ENCODE data around the gene ST3GAL3. TPM values are rescaled to one million over a fixed set of nuclear protein-coding genes. Genes with fewer than 3 reads are reported as not detected.

The ST3GAL3 gene
- total and polyA plus RNA-seq, 10 of the 15 experiments (the other 5 are each of a cell fraction or from before 2014, with no cell fraction given): 1.2 to 19.3 (median 11.0) TPM

DNA sequence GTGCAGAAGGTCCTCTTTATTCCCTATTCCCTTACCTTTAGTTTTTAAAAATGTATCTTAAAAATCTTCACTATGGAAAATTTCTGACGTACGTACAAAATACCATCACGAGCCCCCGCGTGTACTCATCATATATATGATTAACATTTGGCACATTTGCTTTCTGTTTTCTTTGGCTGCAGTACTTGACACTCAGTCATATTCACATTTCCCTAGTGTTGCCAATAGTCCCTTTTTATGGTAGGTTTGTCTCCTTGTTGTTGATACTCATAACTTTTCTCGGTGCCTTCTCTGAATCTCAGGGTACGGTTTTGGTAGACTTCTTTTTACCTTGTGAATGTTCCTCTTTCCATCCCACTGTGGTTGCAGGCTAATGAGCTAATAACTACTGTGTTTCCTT lies 34.1 kb upstream of the ST3GAL3 start:
- POLR2A ChIA-PET: interaction anchor here (0.5 kb wide), 1 partner anchor 16 kb away, joined by 3 read pairs; no protein-coding TSS in a partner anchor
- ATAC-seq: no peak
- H3K36me3 ChIP-seq (ENCODE audit: control insufficient read depth in 2 of 2, insufficient read depth in 2 of 2, low read length in 1 of 2): peaks cover 21 to 43% of the 10 kb centered on the region in 2 experiments
- RAD21 ChIA-PET (ENCODE audit: unreplicated experiment): interaction anchor here (0.6 kb wide), 1 partner anchor 262 kb away, joined by 3 read pairs; no protein-coding TSS in a partner anchor
- WGBS (ENCODE audit: insufficient coverage, insufficient replicate concordance, low lambda C conversion rate, missing lambda C conversion rate): 95% methylated on average over 7 of the region's 7 CpGs
- no peak overlapping the region for H3K4me3 ChIP-seq
- CTCF ChIA-PET: interaction anchor here (1.4 kb wide), 1 partner anchor 56 kb away, joined by 3 read pairs; no protein-coding TSS in a partner anchor
- H3K9me3 ChIP-seq (replicated peaks; ENCODE audit: control insufficient read depth, insufficient read depth, low read length): no peaks in the 10 kb centered on the region
- SMC1A ChIA-PET (ENCODE audit: uncharacterized antibody, unreplicated experiment): interaction anchor here (0.9 to 1.9 kb wide), 2 partner anchors 20 to 25 kb away, joined by 3 to 6 read pairs; no protein-coding TSS in a partner anchor
- no peak overlapping the region for H3K4me2 ChIP-seq (ENCODE audit: control insufficient read depth, insufficient read depth)
- no peak for DNase-seq (ENCODE audit: low read depth, low spot score)
- H3K79me2 ChIP-seq (ENCODE audit: control insufficient read depth, insufficient read depth, low read length): no peaks in the 10 kb centered on the region
- H3K4me1 ChIP-seq (ENCODE audit: control insufficient read depth, insufficient read depth, low read length): no peaks in the 10 kb centered on the region
- H3K27me3 ChIP-seq (replicated peaks in 1 of 2; ENCODE audit: control insufficient read depth in 2 of 2, insufficient read depth in 2 of 2, low read length in 1 of 2): no peaks in the 10 kb centered on the region
- H3K9ac ChIP-seq (ENCODE audit: control insufficient read depth, insufficient read depth, low read length): no peak overlapping the region
- no peaks in the 10 kb centered on the region for H4K20me1 ChIP-seq (ENCODE audit: control insufficient read depth, insufficient read depth)
- FAIRE-seq: no peak
- H2AFZ ChIP-seq (ENCODE audit: control insufficient read depth, low read depth, low read length): no peak overlapping the region
- in situ Hi-C loops (cut with MboI) (no loop called here), intact Hi-C loops (cut with micrococcal nuclease; ENCODE audit: unreplicated experiment) (loop anchor here (1.0 kb wide), 1 partner anchor 39 kb away; no protein-coding TSS in a partner anchor)
- TF ChIP-seq PBX3 (IDR thresholded peaks at IDR 0.05; ENCODE audit: insufficient replicate concordance, low read depth, low read length) (no peak), CHD4 (IDR thresholded peaks at IDR 0.05) (no peak), MEF2A (IDR thresholded peaks at IDR 0.05; ENCODE audit: insufficient read depth, low read depth, low read length) (no peak), RELA (IDR thresholded peaks at IDR 0.05; ENCODE audit: borderline replicate concordance, partially characterized antibody) (no peak), PAX8 (IDR thresholded peaks at IDR 0.05) (no peak)
- H3K27ac ChIP-seq (ENCODE audit: control insufficient read depth, insufficient read depth): no peak overlapping the region
- no TSS peak for BruUV-seq (replicated peaks)

- 0% methylated on average over 2 of the region's 2 CpGs for WGBS (ENCODE audit: insufficient coverage, insufficient replicate concordance, low lambda C conversion rate, missing lambda C conversion rate)
- no peak overlapping the region for H3K4me3 ChIP-seq
- no peak overlapping the region for H3K9ac ChIP-seq (ENCODE audit: control insufficient read depth, insufficient read depth, low read length)
- DNase-seq (ENCODE audit: low read depth, low spot score) (no peak), FAIRE-seq (no peak), ATAC-seq (peak; percentile 30)
- ChIA-PET SMC1A (ENCODE audit: uncharacterized antibody, unreplicated experiment) (no interaction called here), POLR2A (interaction anchor here (0.9 kb wide), 1 partner anchor 13 kb away, joined by 3 read pairs; no protein-coding TSS in a partner anchor), CTCF (interaction anchor here (1.3 kb wide), 1 partner anchor 256 kb away, joined by 7 read pairs; no protein-coding TSS in a partner anchor), RAD21 (ENCODE audit: unreplicated experiment) (interaction anchor here (0.6 to 0.9 kb wide), 2 partner anchors 26 to 28 kb away, joined by 3 read pairs; no protein-coding TSS in a partner anchor)
- intact Hi-C loops (cut with micrococcal nuclease; ENCODE audit: unreplicated experiment) (no loop called here), in situ Hi-C loops (cut with MboI) (no loop called here)
- no peak overlapping the region for H3K4me2 ChIP-seq (ENCODE audit: control insufficient read depth, insufficient read depth)
- no peaks in the 10 kb centered on the region for H3K27me3 ChIP-seq (replicated peaks in 1 of 2; ENCODE audit: control insufficient read depth in 2 of 2, insufficient read depth in 2 of 2, low read length in 1 of 2)
- H3K27ac ChIP-seq (ENCODE audit: control insufficient read depth, insufficient read depth): no peak overlapping the region
- BruUV-seq (replicated peaks): no TSS peak
- H3K79me2 ChIP-seq (ENCODE audit: control insufficient read depth, insufficient read depth, low read length): no peaks in the 10 kb centered on the region
- no peaks in the 10 kb centered on the region for H3K9me3 ChIP-seq (replicated peaks; ENCODE audit: control insufficient read depth, insufficient read depth, low read length)
- no peak for TF ChIP-seq POU2F2 (IDR thresholded peaks at IDR 0.05; ENCODE audit: borderline replicate concordance, low read depth, low read length)
- TF ChIP-seq, protein P1, sequence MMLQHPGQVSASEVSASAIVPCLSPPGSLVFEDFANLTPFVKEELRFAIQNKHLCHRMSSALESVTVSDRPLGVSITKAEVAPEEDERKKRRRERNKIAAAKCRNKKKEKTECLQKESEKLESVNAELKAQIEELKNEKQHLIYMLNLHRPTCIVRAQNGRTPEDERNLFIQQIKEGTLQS (IDR thresholded peaks at IDR 0.05; ENCODE audit: borderline replicate concordance, extremely low read depth, low read depth, low read length): no peak
- TF ChIP-seq SIN3A (IDR thresholded peaks at IDR 0.05; ENCODE audit: low read depth, low read length): no peak
- no peak for TF ChIP-seq SP1 (IDR thresholded peaks at IDR 0.05; ENCODE audit: low read depth, low read length)
- no peak for TF ChIP-seq NKRF (conservative IDR thresholded peaks at IDR 0.05)
- no peak for TF ChIP-seq NFXL1 (IDR thresholded peaks at IDR 0.05; ENCODE audit: borderline replicate concordance)
- TF ChIP-seq YBX1 (IDR thresholded peaks at IDR 0.05): no peak
- peaks cover 6 to 31% of the 10 kb centered on the region in 2 experiments for H3K36me3 ChIP-seq (ENCODE audit: control insufficient read depth in 2 of 2, insufficient read depth in 2 of 2, low read length in 1 of 2)
- H2AFZ ChIP-seq (ENCODE audit: control insufficient read depth, low read depth, low read length): no peak overlapping the region
- H4K20me1 ChIP-seq (ENCODE audit: control insufficient read depth, insufficient read depth): no peaks in the 10 kb centered on the region
- H3K4me1 ChIP-seq (ENCODE audit: control insufficient read depth, insufficient read depth, low read length): no peaks in the 10 kb centered on the region
Observed at GRCh38 chr1:43678940-43679339, 28.4 kb upstream of the ST3GAL3 start.

Data from GM12878 (cell line).